Bronchial epithelial cell (primary cell): ENCODE data around the gene PAGR1. TPM values are rescaled to one million over a fixed set of nuclear protein-coding genes. Genes with fewer than 3 reads are reported as not detected.
A peak's percentile ranks its signal among the peaks of the same experiment; 100 is the strongest.
"Not testable (repeated sequence)": the region's sequence is repeated elsewhere in the genome, so short reads cannot be mapped to it uniquely, and the experiment has no call there.

Experiments used
- DNase-seq: peaks from one replicate; pipeline ENCODE4 v3.0.0-alpha.2; 2010; ENCODE audit warnings: low read depth
- FAIRE-seq: peaks from 2 replicates; lab custom pipeline; 2011; peaks lifted over from hg19 to GRCh38; lab: Jason Lieb, UNC
- H3K27me3 ChIP-seq: 2 replicates; pipeline ENCODE4 v1.5.1; 2011; ENCODE audit warnings: low read length; ENCODE audit not compliant: control insufficient read depth, insufficient read depth
- H3K36me3 ChIP-seq: 2 replicates; pipeline ENCODE4 v1.5.1; 2011; ENCODE audit warnings: low read length; ENCODE audit not compliant: control insufficient read depth, insufficient read depth
- H3K4me3 ChIP-seq: 2 replicates; pipeline ENCODE4 v1.5.1; 2011; ENCODE audit warnings: mild to moderate bottlenecking, low read depth, low read length, control low read depth
- total RNA-seq: library from RNA; depleted of rRNA; stranded (reverse); fragments of >200 nt; gene quantifications from 2 replicates; pipeline ENCODE4 v1.2.1, GENCODE V29; 2014
- TF ChIP-seq, protein P1 (sequence below): IDR thresholded peaks from 2 replicates; pipeline ENCODE4 v1.5.1; 2011; ENCODE audit warnings: mild to moderate bottlenecking, moderate library complexity, low read length, control low read depth, inconsistent platforms; ENCODE audit not compliant: insufficient read depth, severe bottlenecking

Gene PAGR1
- total RNA-seq, 1 donor from 2014 or later, result 24.7 TPM

- FAIRE-seq, result no peak
Observed at GRCh38 chr16:29774730-29775129, 41.2 kb upstream of the PAGR1 start.

GRCh38 chr16:29775742-29776408 is 40.1 kb upstream of the PAGR1 start:
- DNase-seq (peak; percentile 70), FAIRE-seq (no peak)
- TF ChIP-seq, protein P1, sequence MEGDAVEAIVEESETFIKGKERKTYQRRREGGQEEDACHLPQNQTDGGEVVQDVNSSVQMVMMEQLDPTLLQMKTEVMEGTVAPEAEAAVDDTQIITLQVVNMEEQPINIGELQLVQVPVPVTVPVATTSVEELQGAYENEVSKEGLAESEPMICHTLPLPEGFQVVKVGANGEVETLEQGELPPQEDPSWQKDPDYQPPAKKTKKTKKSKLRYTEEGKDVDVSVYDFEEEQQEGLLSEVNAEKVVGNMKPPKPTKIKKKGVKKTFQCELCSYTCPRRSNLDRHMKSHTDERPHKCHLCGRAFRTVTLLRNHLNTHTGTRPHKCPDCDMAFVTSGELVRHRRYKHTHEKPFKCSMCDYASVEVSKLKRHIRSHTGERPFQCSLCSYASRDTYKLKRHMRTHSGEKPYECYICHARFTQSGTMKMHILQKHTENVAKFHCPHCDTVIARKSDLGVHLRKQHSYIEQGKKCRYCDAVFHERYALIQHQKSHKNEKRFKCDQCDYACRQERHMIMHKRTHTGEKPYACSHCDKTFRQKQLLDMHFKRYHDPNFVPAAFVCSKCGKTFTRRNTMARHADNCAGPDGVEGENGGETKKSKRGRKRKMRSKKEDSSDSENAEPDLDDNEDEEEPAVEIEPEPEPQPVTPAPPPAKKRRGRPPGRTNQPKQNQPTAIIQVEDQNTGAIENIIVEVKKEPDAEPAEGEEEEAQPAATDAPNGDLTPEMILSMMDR, result no peak
- H3K36me3 ChIP-seq, result no peaks in the 10 kb centered on the region
- H3K27me3 ChIP-seq, result no peaks in the 10 kb centered on the region
- no peak overlapping the region for H3K4me3 ChIP-seq

More at GRCh38 chr16:29774730-29775129, 41.2 kb upstream of the PAGR1 start:
- Histone ChIP-seq H3K4me3 (no peak overlapping the region), H3K36me3 (no peaks in the 10 kb centered on the region), H3K27me3 (no peaks in the 10 kb centered on the region)
- no peak for DNase-seq
- TF ChIP-seq, protein P1, result no peak

GRCh38 chr16:29777576-29778350 is 38.2 kb upstream of the PAGR1 start, which contains the start of gene ZG16:
ZG16 (plus strand) TSS chr16:29778256; CDS start chr16:29779267, 1,011 bp downstream.
- Histone ChIP-seq H3K36me3 (no peaks in the 10 kb centered on the region), H3K4me3 (no peak within 1 kb of the TSS), H3K27me3 (no peaks in the 10 kb centered on the region)
- TF ChIP-seq, protein P1, result no peak
- DNase-seq, result no peak
- FAIRE-seq, result no peak

- H3K27me3 ChIP-seq, result no peaks in the 10 kb centered on the region
- TF ChIP-seq, protein P1, result no peak
- H3K36me3 ChIP-seq, result no peaks in the 10 kb centered on the region
- FAIRE-seq (no peak), DNase-seq (peak; percentile 52)
- no peak overlapping the region for H3K4me3 ChIP-seq
Observed at GRCh38 chr16:29779474-29779873, 36.5 kb upstream of the PAGR1 start.

DNA sequence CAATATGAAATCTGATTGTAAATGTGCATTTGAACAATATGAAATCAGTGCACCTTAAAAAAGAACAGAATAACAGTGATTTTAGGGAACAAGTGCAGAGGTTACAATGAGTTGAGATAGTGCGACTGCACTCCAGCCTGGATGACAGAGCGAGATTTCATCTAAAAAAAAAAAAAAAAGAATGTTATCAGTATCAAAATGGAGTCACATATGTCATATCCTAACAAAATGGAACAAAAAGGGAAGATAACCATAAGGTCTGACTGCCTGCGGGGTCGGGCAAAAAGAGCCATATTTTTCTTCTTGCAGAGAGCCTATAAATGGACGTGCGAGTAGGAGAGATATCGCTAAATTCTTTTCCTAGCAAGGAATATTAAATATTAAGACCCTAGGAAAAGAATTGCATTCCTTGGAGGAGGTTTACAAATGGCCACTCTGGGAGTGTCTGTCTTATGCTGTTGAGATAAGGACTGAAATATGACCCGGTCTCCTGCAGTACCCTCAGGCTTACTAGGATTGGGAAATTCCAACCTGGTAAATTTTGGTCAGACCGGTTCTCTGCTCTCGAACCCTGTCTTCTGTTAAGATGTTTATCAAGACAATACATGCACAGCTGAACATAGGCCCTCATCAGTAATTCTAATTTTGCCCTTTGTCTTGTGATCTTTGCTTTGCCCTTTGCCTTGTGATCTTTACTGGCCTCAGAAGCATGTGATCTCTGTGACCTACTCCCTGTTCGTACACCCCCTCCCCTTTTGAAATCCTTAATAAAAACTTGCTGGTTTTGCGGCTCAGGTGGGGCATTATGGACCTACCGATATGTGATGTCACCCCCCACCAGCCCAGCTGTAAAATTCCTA is 32.6 kb upstream of the PAGR1 start:
- H3K4me3 ChIP-seq, H3K36me3 ChIP-seq, H3K27me3 ChIP-seq, FAIRE-seq: not testable (repeated sequence)
- peak; percentile 71 for DNase-seq
